SH-SY5Y (cell line): ENCODE data around the gene KRTCAP2.

ENCODE experiments used
- GATA2 ChIP-seq: IDR thresholded peaks from 2 replicates; pipeline ENCODE4 v1.6.1; 2011; ENCODE audit warnings: mild to moderate bottlenecking, low read depth, low read length
- GATA3 ChIP-seq: IDR thresholded peaks from 2 replicates; pipeline ENCODE4 v1.6.1; 2011; ENCODE audit warnings: low read depth, mild to moderate bottlenecking, low read length, moderate library complexity

DNA sequence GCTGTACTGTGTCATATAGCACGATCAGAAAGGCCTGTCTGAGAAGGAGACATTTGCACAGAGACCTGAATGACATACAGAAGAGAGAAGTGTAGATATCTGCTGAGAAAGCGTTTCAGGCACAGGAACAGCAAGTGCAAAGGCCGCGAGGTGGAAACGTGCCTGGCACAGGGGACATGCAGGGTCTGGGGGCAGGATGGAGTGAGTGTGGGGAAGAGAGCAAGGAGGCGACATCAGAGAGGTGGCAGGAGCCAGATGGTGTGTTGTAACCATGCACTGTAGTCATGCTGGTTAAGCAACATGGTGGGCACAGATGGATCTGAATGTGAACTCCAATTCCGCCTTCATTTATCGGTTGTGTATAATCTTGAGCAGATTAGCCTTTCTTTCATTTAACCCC is 13.0 kb downstream of the KRTCAP2 start:
- TF ChIP-seq GATA2 (no peak), GATA3 (no peak)
